Spleen (tissue), 7 donors: ENCODE measurements around the gene TSPAN18.

ENCODE experiments used
- CTCF ChIP-seq, 11 experiments: fragments of 200-600 bp in 7 of 11; fragments of 450-650 bp in 4 of 11; sonication (generic) in 4 of 11; IDR thresholded peaks in 8 of 11; conservative IDR thresholded peaks in 3 of 11; 1 replicate in 7 of 11; 2 replicates in 4 of 11; pipeline versions ENCODE4 v1.4.0 to v1.8.0; 2016 to 2021; ENCODE audit warnings: antibody characterized with exemption in 11 of 11, inconsistent platforms in 4 of 11, mild to moderate bottlenecking in 1 of 11
- POLR2A ChIP-seq, 3 donors: fragments of 450-650 bp; IDR thresholded peaks; one replicate each; pipeline ENCODE4 v1.5.1; 2017; ENCODE audit warnings: antibody characterized with exemption in 3 of 3, mild to moderate bottlenecking in 1 of 3
- donor health status: DM: no; HTN: no; CAD: no; lungs with moderate emphysema.
- donor health status: DM: no; HTN: no; CAD: no.
- donor health status: DM: no; HTN: no; CAD: no.

GRCh38 chr11:44846852-44847251, 120.1 kb downstream of the TSPAN18 start:
- TF ChIP-seq POLR2A (IDR thresholded peaks at IDR 0.05) (no peak), CTCF (IDR thresholded peaks at IDR 0.05 in 8 of 11, conservative IDR thresholded peaks at IDR 0.05 in 3 of 11) (no peak)
